ENCODE results near the gene RPS19.
"Not testable (repeated sequence)": the region's sequence is repeated elsewhere in the genome, so short reads cannot be mapped to it uniquely, and the experiment has no call there.

GRCh38 chr19:41875973-41876372, 15.9 kb downstream of the RPS19 start:
- TF ChIP-seq SUZ12 (IDR thresholded peaks at IDR 0.05; ENCODE audit: extremely low read depth, insufficient read depth, insufficient read length); YY1 (IDR thresholded peaks at IDR 0.05; ENCODE audit: insufficient read depth, insufficient read length): not testable (repeated sequence)
